Thoracic aorta (tissue), 2 donors: ENCODE measurements around the gene DAP. TPM values are rescaled to one million over a fixed set of nuclear protein-coding genes. Genes with fewer than 3 reads are reported as not detected.

Experiments used
- ATAC-seq: fragments of 150-250 bp; one replicate; pipeline ENCODE4 v1.8.0; 2017; ENCODE audit warnings: low read depth; ENCODE audit not compliant: insufficient number of reproducible peaks, low FRiP score
- DNase-seq: peaks from one replicate; pipeline ENCODE4 v3.0.0-alpha.2; 2020; ENCODE audit warnings: low spot score
- H3K27ac ChIP-seq, 2 donors: fragments of 200-600 bp; sonication (generic); 1 replicate in 1 of 2; 2 replicates in 1 of 2; pipeline ENCODE4 v1.5.1; 2016; ENCODE audit warnings: mild to moderate bottlenecking in 2 of 2, moderate library complexity in 2 of 2
- H3K27me3 ChIP-seq: fragments of 200-600 bp; sonication (generic); replicated peaks from 2 replicates; pipeline ENCODE4 v1.6.0; 2016; ENCODE audit warnings: mild to moderate bottlenecking; ENCODE audit not compliant: insufficient read depth
- H3K36me3 ChIP-seq: fragments of 200-600 bp; sonication (generic); one replicate; pipeline ENCODE4 v1.5.1; 2016
- H3K4me1 ChIP-seq, 2 donors: fragments of 200-600 bp; sonication (generic); 1 replicate in 1 of 2; 2 replicates in 1 of 2; pipeline versions ENCODE4 v1.5.1 to v1.6.0; 2016; ENCODE audit warnings: low read depth in 2 of 2, mild to moderate bottlenecking in 1 of 2; ENCODE audit not compliant: control insufficient read depth in 1 of 2
- H3K4me3 ChIP-seq: fragments of 200-600 bp; sonication (generic); 2 replicates; pipeline ENCODE4 v1.5.1; 2016; ENCODE audit warnings: mild to moderate bottlenecking
- H3K9me3 ChIP-seq: fragments of 200-600 bp; sonication (generic); 2 replicates; pipeline ENCODE4 v1.5.1; 2016
- CTCF ChIP-seq: fragments of 200-600 bp; sonication (generic); IDR thresholded peaks from one replicate; pipeline ENCODE4 v1.5.1; 2019; ENCODE audit warnings: antibody characterized with exemption
- total RNA-seq, 2 donors: library from RNA; depleted of rRNA; stranded (reverse); fragments of >200 nt; gene quantifications; one replicate each; pipeline versions ENCODE4 v1.1.0 to v1.2.3, GENCODE V29; 2016

DAP gene
- total RNA-seq, 2 donors from 2014 or later = 79.6 to 113 TPM

GRCh38 chr5:10676946-10677345 lies 84.1 kb downstream of the DAP start:
- Histone ChIP-seq H3K4me1 (no peaks in the 10 kb centered on the region), H3K27ac (no peak overlapping the region), H3K4me3 (no peak overlapping the region), H3K27me3 (no peaks in the 10 kb centered on the region), H3K36me3 (peaks cover 48% of the 10 kb centered on the region), H3K9me3 (peaks cover 3% of the 10 kb centered on the region)
- no peak for TF ChIP-seq CTCF
- DNase-seq (no peak), ATAC-seq (no peak)

GRCh38 chr5:10676224-10676623 lies 84.8 kb downstream of the DAP start:
- H3K4me3 ChIP-seq = no peak overlapping the region
- peaks cover 3% of the 10 kb centered on the region for H3K9me3 ChIP-seq
- no peaks in the 10 kb centered on the region for H3K27me3 ChIP-seq
- H3K27ac ChIP-seq = no peak overlapping the region
- H3K4me1 ChIP-seq = no peaks in the 10 kb centered on the region
- ATAC-seq = no peak
- no peak for DNase-seq
- no peak for TF ChIP-seq CTCF
- H3K36me3 ChIP-seq = peaks cover 41% of the 10 kb centered on the region

- Histone ChIP-seq H3K27me3 (no peaks in the 10 kb centered on the region), H3K4me3 (no peak overlapping the region), H3K27ac (no peak overlapping the region), H3K9me3 (peaks cover 3% of the 10 kb centered on the region), H3K4me1 (no peaks in the 10 kb centered on the region), H3K36me3 (peaks cover 31% of the 10 kb centered on the region)
- TF ChIP-seq CTCF = no peak
- no peak for DNase-seq
- ATAC-seq = no peak
These were observed 85.8 kb downstream of the DAP start for GRCh38 chr5:10675177-10675700.

- no peaks in the 10 kb centered on the region for H3K4me1 ChIP-seq
- peaks cover 25% of the 10 kb centered on the region for H3K36me3 ChIP-seq
- H3K27ac ChIP-seq = no peak overlapping the region
- H3K4me3 ChIP-seq = no peak overlapping the region
- DNase-seq (no peak), ATAC-seq (no peak)
- no peaks in the 10 kb centered on the region for H3K27me3 ChIP-seq
- TF ChIP-seq CTCF = no peak
- peaks cover 3% of the 10 kb centered on the region for H3K9me3 ChIP-seq
These were observed 86.5 kb downstream of the DAP start for GRCh38 chr5:10674582-10674981.

GRCh38 chr5:10674096-10674495 lies 86.9 kb downstream of the DAP start:
- peaks cover 20% of the 10 kb centered on the region for H3K36me3 ChIP-seq
- no peak for TF ChIP-seq CTCF
- no peaks in the 10 kb centered on the region for H3K4me1 ChIP-seq
- DNase-seq (no peak), ATAC-seq (no peak)
- H3K9me3 ChIP-seq = peaks cover 3% of the 10 kb centered on the region
- no peak overlapping the region for H3K4me3 ChIP-seq
- H3K27ac ChIP-seq = no peak overlapping the region
- H3K27me3 ChIP-seq = no peaks in the 10 kb centered on the region
